Measurements from ENCODE around the gene MGLL.

The MGLL gene

DNA sequence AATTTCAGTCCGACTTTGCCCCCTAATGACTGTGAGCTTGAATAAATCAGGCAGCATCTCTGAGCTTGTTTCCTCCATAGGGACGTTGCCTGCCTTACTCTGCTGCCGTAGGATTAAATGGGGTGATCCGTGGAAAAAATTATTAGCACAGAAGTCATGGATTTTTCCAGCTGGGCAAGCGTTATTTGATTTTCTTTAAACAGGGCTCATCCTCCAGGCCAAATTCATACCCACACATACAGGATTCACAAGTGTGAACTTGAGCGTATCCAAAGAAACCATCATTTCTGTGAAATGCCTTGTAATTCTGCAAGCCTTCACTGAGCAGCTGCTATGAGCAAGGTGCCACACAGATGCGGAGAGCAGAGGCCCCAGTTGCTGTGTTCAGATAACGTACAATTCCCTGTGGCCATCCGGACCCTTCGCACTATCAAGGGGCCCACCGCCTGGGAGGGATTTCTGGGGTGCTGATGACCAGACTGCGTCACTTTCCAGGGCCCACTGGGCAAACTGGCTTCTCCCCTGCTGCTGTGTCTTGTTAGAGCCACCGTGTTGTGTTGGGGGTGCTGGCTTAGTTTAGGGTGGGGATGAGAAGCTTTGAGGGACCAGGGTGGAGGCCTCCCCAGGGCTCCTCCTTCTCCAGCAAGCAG lies 61.4 kb downstream of the MGLL start:
- H3K4me1 Mint-ChIP-seq: peaks cover 36% of the 10 kb centered on the region
- H3K9me3 Mint-ChIP-seq: no peaks in the 10 kb centered on the region
- H3K27ac Mint-ChIP-seq: no peak overlapping the region
- DNase-seq (no peak), ATAC-seq (no peak)
- H3K27me3 Mint-ChIP-seq: peaks cover 5% of the 10 kb centered on the region
- H3K36me3 Mint-ChIP-seq (ENCODE audit: low read depth): no peaks in the 10 kb centered on the region
- no peak overlapping the region for H3K4me3 Mint-ChIP-seq

- Mint-ChIP-seq H3K9me3 (no peaks in the 10 kb centered on the region), H3K27ac (no peak overlapping the region), H3K4me3 (no peak overlapping the region), H3K27me3 (peaks cover 5% of the 10 kb centered on the region), H3K4me1 (peaks cover 41% of the 10 kb centered on the region), H3K36me3 (ENCODE audit: low read depth) (no peaks in the 10 kb centered on the region)
- DNase-seq: no peak
- ATAC-seq: no peak
These were observed 62.0 kb downstream of the MGLL start for GRCh38 chr3:127760361-127760760.

GRCh38 chr3:127759826-127760225 lies 62.5 kb downstream of the MGLL start:
- ATAC-seq: no peak
- peaks cover 42% of the 10 kb centered on the region for H3K4me1 Mint-ChIP-seq
- H3K9me3 Mint-ChIP-seq: no peaks in the 10 kb centered on the region
- H3K4me3 Mint-ChIP-seq: no peak overlapping the region
- DNase-seq: no peak
- H3K27ac Mint-ChIP-seq: no peak overlapping the region
- H3K36me3 Mint-ChIP-seq (ENCODE audit: low read depth): no peaks in the 10 kb centered on the region
- peaks cover 5% of the 10 kb centered on the region for H3K27me3 Mint-ChIP-seq

- Mint-ChIP-seq H3K27ac (no peak overlapping the region), H3K36me3 (ENCODE audit: low read depth) (no peaks in the 10 kb centered on the region), H3K4me1 (peaks cover 43% of the 10 kb centered on the region), H3K27me3 (peaks cover 7% of the 10 kb centered on the region), H3K9me3 (no peaks in the 10 kb centered on the region), H3K4me3 (no peak overlapping the region)
- ATAC-seq (no peak), DNase-seq (no peak)
These were observed 64.3 kb downstream of the MGLL start for GRCh38 chr3:127758013-127758412.

DNA sequence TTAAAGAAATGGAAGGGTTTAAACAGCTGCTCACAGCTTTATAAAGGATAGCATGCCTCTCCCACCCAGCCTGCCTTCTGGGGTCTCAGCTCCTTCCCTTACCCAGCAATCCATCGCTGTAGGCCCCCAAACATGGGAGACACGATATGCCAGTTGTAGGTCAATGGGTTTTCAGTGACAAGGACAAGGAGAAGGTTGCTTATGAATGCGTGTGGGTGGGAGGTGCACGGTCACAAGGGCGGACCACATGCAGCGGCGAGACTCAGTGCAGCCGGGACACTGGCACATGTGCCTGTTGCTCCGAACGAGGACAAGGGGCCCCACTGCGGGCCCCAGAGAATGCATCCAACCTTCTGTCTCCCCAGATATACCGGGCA lies 67.0 kb downstream of the MGLL start:
- no peaks in the 10 kb centered on the region for H3K36me3 Mint-ChIP-seq (ENCODE audit: low read depth)
- peaks cover 11% of the 10 kb centered on the region for H3K27me3 Mint-ChIP-seq
- H3K4me3 Mint-ChIP-seq: peak overlapping the region; percentile 61
- DNase-seq (no peak), ATAC-seq (no peak)
- peaks cover 46% of the 10 kb centered on the region for H3K4me1 Mint-ChIP-seq
- peak overlapping the region; percentile 61 for H3K27ac Mint-ChIP-seq
- H3K9me3 Mint-ChIP-seq: no peaks in the 10 kb centered on the region

GRCh38 chr3:127754411-127755304 lies 67.7 kb downstream of the MGLL start:
- H3K27ac Mint-ChIP-seq: peak overlapping the region; percentile 61
- H3K9me3 Mint-ChIP-seq: no peaks in the 10 kb centered on the region
- DNase-seq: peak; percentile 60
- ATAC-seq: peak; percentile 59
- H3K4me3 Mint-ChIP-seq: peak overlapping the region; percentile 61
- H3K27me3 Mint-ChIP-seq: peaks cover 9% of the 10 kb centered on the region
- H3K36me3 Mint-ChIP-seq (ENCODE audit: low read depth): no peaks in the 10 kb centered on the region
- H3K4me1 Mint-ChIP-seq: peaks cover 52% of the 10 kb centered on the region

- Mint-ChIP-seq H3K36me3 (ENCODE audit: low read depth) (no peaks in the 10 kb centered on the region), H3K4me1 (peaks cover 55% of the 10 kb centered on the region), H3K27me3 (peaks cover 8% of the 10 kb centered on the region), H3K9me3 (no peaks in the 10 kb centered on the region), H3K4me3 (peak overlapping the region; percentile 61), H3K27ac (peak overlapping the region; percentile 61)
- ATAC-seq (peak; percentile 4), DNase-seq (no peak)
These were observed 68.4 kb downstream of the MGLL start for GRCh38 chr3:127753898-127754410.

GRCh38 chr3:127753338-127753737 lies 69.0 kb downstream of the MGLL start:
- no peak overlapping the region for H3K27ac Mint-ChIP-seq
- ATAC-seq: no peak
- peaks cover 55% of the 10 kb centered on the region for H3K4me1 Mint-ChIP-seq
- no peaks in the 10 kb centered on the region for H3K36me3 Mint-ChIP-seq (ENCODE audit: low read depth)
- DNase-seq: no peak
- peaks cover 8% of the 10 kb centered on the region for H3K27me3 Mint-ChIP-seq
- no peaks in the 10 kb centered on the region for H3K9me3 Mint-ChIP-seq
- H3K4me3 Mint-ChIP-seq: no peak overlapping the region

DNA sequence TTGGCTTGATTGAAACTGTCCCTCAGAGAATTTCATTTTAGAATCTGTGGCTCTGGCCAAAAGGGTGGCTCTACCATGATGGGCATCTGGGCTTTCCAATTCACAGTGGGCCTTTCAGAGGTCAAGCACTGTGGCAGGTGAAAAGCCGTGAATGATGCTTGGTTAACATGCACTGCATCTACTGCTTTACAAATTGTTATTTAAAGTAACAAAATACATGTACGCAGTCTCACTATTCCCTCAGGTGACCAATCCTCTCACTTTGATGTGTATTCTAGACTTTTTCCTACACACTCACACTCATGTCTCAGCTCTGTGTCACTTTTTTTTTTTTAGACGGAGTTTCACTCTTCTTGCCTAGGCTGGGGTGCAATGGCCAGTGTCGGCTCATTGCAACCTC lies 70.5 kb downstream of the MGLL start:
- ATAC-seq (no peak), DNase-seq (no peak)
- no peak overlapping the region for H3K27ac Mint-ChIP-seq
- peaks cover 8% of the 10 kb centered on the region for H3K27me3 Mint-ChIP-seq
- no peaks in the 10 kb centered on the region for H3K9me3 Mint-ChIP-seq
- no peaks in the 10 kb centered on the region for H3K36me3 Mint-ChIP-seq (ENCODE audit: low read depth)
- no peak overlapping the region for H3K4me3 Mint-ChIP-seq
- peaks cover 52% of the 10 kb centered on the region for H3K4me1 Mint-ChIP-seq

DNA sequence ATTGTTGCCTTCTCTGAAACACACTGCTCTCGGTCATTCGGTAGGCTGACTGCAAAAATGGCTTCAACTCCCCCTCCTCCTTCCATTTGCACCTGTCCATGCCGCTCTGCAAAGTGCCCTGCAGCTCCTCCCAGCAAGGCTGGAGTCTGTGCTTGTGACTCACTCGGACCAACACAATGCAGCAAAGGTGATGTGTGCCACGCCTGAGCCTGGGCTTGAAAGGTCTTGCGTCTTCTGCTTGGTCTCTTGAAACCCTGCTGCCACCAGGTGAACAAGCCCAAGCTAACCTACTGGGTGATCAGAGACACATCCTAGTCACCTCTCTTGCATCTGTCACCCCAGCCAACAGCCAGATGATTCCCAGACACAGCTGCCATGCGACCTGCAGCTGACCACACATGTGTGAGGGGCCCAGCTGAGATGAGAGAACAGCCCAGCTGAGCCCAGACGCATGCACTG lies 71.1 kb downstream of the MGLL start:
- H3K27me3 Mint-ChIP-seq: peaks cover 8% of the 10 kb centered on the region
- no peak for DNase-seq
- no peak overlapping the region for H3K27ac Mint-ChIP-seq
- no peaks in the 10 kb centered on the region for H3K9me3 Mint-ChIP-seq
- H3K4me3 Mint-ChIP-seq: no peak overlapping the region
- no peaks in the 10 kb centered on the region for H3K36me3 Mint-ChIP-seq (ENCODE audit: low read depth)
- H3K4me1 Mint-ChIP-seq: peaks cover 49% of the 10 kb centered on the region
- ATAC-seq: no peak

DNA sequence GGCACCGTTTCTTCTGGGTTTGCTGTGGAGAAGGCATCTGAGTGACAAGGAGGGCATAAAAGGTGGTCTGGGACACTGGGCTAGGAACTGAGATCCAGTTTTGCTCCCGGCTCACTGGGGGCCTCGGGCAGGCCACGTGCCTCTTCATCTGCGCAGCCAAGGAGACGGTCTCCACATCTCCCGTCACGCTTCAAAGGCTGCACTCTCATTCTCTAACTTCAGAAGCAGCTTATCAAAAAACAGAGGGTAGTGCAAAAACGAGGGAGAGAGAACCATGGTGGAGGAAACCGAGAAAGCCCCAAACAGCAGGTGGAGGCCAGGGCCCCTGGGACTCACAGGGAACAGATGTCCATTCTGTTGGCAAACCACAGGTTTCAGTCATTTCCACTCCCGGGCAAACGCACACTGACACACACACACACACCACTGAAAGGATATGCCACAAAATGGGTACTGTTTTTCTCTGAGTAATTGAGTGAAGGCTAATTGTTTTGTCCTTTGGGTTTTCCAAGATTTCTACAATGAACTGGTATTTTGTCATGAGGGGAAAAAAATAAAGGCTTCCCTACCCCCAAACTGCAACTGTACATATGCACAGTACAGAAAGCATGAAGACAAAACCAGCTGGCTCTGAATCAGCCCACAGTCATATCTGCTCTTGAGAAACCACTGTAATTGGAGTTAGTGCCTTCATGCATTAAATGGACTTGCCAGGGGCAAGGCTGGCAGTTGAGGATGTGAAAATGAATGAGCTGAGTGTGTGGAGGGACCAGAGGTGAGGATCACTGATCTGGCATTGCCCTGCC lies 71.9 kb downstream of the MGLL start:
- peaks cover 41% of the 10 kb centered on the region for H3K4me1 Mint-ChIP-seq
- peaks cover 8% of the 10 kb centered on the region for H3K27me3 Mint-ChIP-seq
- no peaks in the 10 kb centered on the region for H3K36me3 Mint-ChIP-seq (ENCODE audit: low read depth)
- H3K4me3 Mint-ChIP-seq: peak overlapping the region; percentile 7
- DNase-seq: no peak
- ATAC-seq: peak; percentile 70
- peak overlapping the region; percentile 58 for H3K27ac Mint-ChIP-seq
- no peaks in the 10 kb centered on the region for H3K9me3 Mint-ChIP-seq

GRCh38 chr3:127749787-127750225 lies 72.5 kb downstream of the MGLL start:
- peak overlapping the region; percentile 58 for H3K27ac Mint-ChIP-seq
- no peak for DNase-seq
- ATAC-seq: no peak

DNA sequence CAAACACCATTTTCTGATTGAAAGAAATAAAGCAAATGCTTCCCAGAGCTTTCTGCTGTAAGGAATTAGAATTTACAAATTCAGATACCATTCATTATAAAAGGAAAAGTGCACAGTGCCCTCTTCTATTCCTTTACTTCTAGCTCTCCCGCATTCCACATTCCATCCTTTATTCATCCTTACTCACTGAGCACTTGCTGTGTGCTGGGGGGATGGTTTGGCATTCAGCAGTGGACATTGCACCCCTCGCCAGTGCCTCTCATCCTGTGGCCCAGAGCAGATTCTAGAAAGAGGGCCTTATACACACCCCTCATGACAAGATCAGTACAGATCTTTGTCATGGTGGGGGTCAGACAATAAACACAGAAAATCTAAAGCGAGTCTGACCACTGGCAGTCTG lies 73.0 kb downstream of the MGLL start:
- Mint-ChIP-seq H3K36me3 (ENCODE audit: low read depth) (no peaks in the 10 kb centered on the region), H3K4me1 (peaks cover 30% of the 10 kb centered on the region), H3K27me3 (peaks cover 8% of the 10 kb centered on the region), H3K27ac (no peak overlapping the region), H3K9me3 (no peaks in the 10 kb centered on the region), H3K4me3 (no peak overlapping the region)
- DNase-seq (no peak), ATAC-seq (no peak)

More at GRCh38 chr3:127749787-127750225, 72.5 kb downstream of the MGLL start:
- Mint-ChIP-seq H3K27me3 (peaks cover 8% of the 10 kb centered on the region), H3K36me3 (ENCODE audit: low read depth) (no peaks in the 10 kb centered on the region), H3K4me1 (peaks cover 35% of the 10 kb centered on the region), H3K4me3 (no peak overlapping the region), H3K9me3 (no peaks in the 10 kb centered on the region)

- Mint-ChIP-seq H3K9me3 (no peaks in the 10 kb centered on the region), H3K4me1 (peaks cover 25% of the 10 kb centered on the region), H3K36me3 (ENCODE audit: low read depth) (no peaks in the 10 kb centered on the region), H3K27ac (no peak overlapping the region), H3K4me3 (no peak overlapping the region), H3K27me3 (peaks cover 4% of the 10 kb centered on the region)
- DNase-seq (no peak), ATAC-seq (no peak)
These were observed 73.5 kb downstream of the MGLL start for GRCh38 chr3:127748754-127749327.

Data from activated naive CD8-positive, alpha-beta T cell treated with anti-CD3 and anti-CD28 coated beads, Interleukin-2, amount 50 U/mL, for 24 hours (primary cell).